ENCODE results near the gene ARHGAP33.

GRCh38 chr19:35773020-35773806 lies 2.2 kb upstream of the ARHGAP33 start:
- TF ChIP-seq, protein P1, sequence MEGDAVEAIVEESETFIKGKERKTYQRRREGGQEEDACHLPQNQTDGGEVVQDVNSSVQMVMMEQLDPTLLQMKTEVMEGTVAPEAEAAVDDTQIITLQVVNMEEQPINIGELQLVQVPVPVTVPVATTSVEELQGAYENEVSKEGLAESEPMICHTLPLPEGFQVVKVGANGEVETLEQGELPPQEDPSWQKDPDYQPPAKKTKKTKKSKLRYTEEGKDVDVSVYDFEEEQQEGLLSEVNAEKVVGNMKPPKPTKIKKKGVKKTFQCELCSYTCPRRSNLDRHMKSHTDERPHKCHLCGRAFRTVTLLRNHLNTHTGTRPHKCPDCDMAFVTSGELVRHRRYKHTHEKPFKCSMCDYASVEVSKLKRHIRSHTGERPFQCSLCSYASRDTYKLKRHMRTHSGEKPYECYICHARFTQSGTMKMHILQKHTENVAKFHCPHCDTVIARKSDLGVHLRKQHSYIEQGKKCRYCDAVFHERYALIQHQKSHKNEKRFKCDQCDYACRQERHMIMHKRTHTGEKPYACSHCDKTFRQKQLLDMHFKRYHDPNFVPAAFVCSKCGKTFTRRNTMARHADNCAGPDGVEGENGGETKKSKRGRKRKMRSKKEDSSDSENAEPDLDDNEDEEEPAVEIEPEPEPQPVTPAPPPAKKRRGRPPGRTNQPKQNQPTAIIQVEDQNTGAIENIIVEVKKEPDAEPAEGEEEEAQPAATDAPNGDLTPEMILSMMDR (IDR thresholded peaks at IDR 0.05), result no peak
- TF ChIP-seq POLR2AphosphoS5 (IDR thresholded peaks at IDR 0.05), result no peak
- TF ChIP-seq POLR2A (IDR thresholded peaks at IDR 0.05), result no peak
